Stimulated activated CD8-positive, alpha-beta memory T cell treated with anti-CD3 and anti-CD28 coated beads, Interleukin-4, amount 100 ng/mL, for 1 hour (primary cell): ENCODE measurements around the gene NHLRC4.
"Not testable (repeated sequence)": the region's sequence is repeated elsewhere in the genome, so short reads cannot be mapped to it uniquely, and the experiment has no call there.

Experiments
- DNase-seq, 2 donors: peaks; one replicate each; pipeline ENCODE4 v3.0.0-alpha.2; 2020; ENCODE audit warnings: low read depth in 2 of 2, low spot score in 1 of 2

NHLRC4 gene

GRCh38 chr16:596736-597060 lies 29.9 kb downstream of the NHLRC4 start:
- DNase-seq = no peak

GRCh38 chr16:597655-598054 lies 30.9 kb downstream of the NHLRC4 start:
- DNase-seq = not testable (repeated sequence)

GRCh38 chr16:598823-599739 lies 32.3 kb downstream of the NHLRC4 start:
- DNase-seq = no peak

- DNase-seq = no peak
Measured at GRCh38 chr16:600781-601180, 34.0 kb downstream of the NHLRC4 start.

- DNase-seq = no peak
Measured at GRCh38 chr16:603933-604332, 37.1 kb downstream of the NHLRC4 start.

GRCh38 chr16:606656-607307 lies 40.0 kb downstream of the NHLRC4 start:
- no peak for DNase-seq

GRCh38 chr16:608019-608418 lies 41.2 kb downstream of the NHLRC4 start:
- DNase-seq = no peak

- no peak for DNase-seq
Measured at GRCh38 chr16:609316-609715, 42.5 kb downstream of the NHLRC4 start.

GRCh38 chr16:609984-610383 lies 43.2 kb downstream of the NHLRC4 start:
- DNase-seq = no peak

GRCh38 chr16:610513-611381 lies 43.9 kb downstream of the NHLRC4 start:
- DNase-seq = peak in 1 of 2 donors; percentile 28

- DNase-seq = no peak
Measured at GRCh38 chr16:615122-615521, 48.3 kb downstream of the NHLRC4 start.

- no peak for DNase-seq
Measured at GRCh38 chr16:616733-617586, 50.2 kb downstream of the NHLRC4 start.

- no peak for DNase-seq
Measured at GRCh38 chr16:617855-618254, 51.0 kb downstream of the NHLRC4 start.
